Spinal cord (tissue), 10 donors: ENCODE measurements around the gene ZNF337. TPM values are rescaled to one million over a fixed set of nuclear protein-coding genes. Genes with fewer than 3 reads are reported as not detected.
"Not testable (repeated sequence)": the region's sequence is repeated elsewhere in the genome, so short reads cannot be mapped to it uniquely, and the experiment has no call there.

Experiments
- DNase-seq, 6 donors: peaks; one replicate each; pipeline versions ENCODE4 v3.0.0 to v3.0.0-alpha.2; 2013 to 2015; ENCODE audit warnings: low spot score in 6 of 6, low read depth in 4 of 6
- H3K27ac ChIP-seq: one replicate; pipeline ENCODE4 v1.5.1; 2013; ENCODE audit warnings: low read depth, low read length, control low read depth
- H3K27me3 ChIP-seq: one replicate; pipeline ENCODE4 v1.6.1; 2013; ENCODE audit warnings: low read length; ENCODE audit not compliant: control insufficient read depth, insufficient read depth
- H3K36me3 ChIP-seq: one replicate; pipeline ENCODE4 v1.6.1; 2013; ENCODE audit warnings: low read length; ENCODE audit not compliant: control insufficient read depth, insufficient read depth
- H3K4me1 ChIP-seq: one replicate; pipeline ENCODE4 v1.6.1; 2013; ENCODE audit warnings: low read length; ENCODE audit not compliant: control insufficient read depth, insufficient read depth
- H3K4me3 ChIP-seq: one replicate; pipeline ENCODE4 v1.5.1; 2013; ENCODE audit warnings: low read depth, low read length, control low read depth
- H3K9me3 ChIP-seq: one replicate; pipeline ENCODE4 v1.6.1; 2013; ENCODE audit warnings: low read length; ENCODE audit not compliant: control insufficient read depth, insufficient read depth
- WGBS: methylation state at CpG from one replicate; pipeline ENCODE4 v1.1.5; 2013; ENCODE audit warnings: missing lambda C conversion rate; ENCODE audit not compliant: insufficient coverage; 5-methylcytosine and 5-hydroxymethylcytosine counted together
- polyA plus RNA-seq, 2 donors: library from polyadenylated mRNA; unstranded; fragments of 120-200 nt; gene quantifications; one replicate each; pipeline ENCODE4 v1.2.1, GENCODE V29; 2013; ENCODE audit not compliant: insufficient read length in 2 of 2
- total RNA-seq, 2 donors: library from RNA; depleted of rRNA in 1 of 2; stranded (reverse); fragments of 120-200 nt in 1 of 2; fragments of >200 nt in 1 of 2; gene quantifications; one replicate each; pipeline versions ENCODE4 v1.2.3 to v1.2.4, GENCODE V29; 2013 to 2014
- donor health status: healthy.

Gene ZNF337
- total and polyA plus RNA-seq, 4 donors = 19.2 to 34.6 (median 30.0) TPM

DNA sequence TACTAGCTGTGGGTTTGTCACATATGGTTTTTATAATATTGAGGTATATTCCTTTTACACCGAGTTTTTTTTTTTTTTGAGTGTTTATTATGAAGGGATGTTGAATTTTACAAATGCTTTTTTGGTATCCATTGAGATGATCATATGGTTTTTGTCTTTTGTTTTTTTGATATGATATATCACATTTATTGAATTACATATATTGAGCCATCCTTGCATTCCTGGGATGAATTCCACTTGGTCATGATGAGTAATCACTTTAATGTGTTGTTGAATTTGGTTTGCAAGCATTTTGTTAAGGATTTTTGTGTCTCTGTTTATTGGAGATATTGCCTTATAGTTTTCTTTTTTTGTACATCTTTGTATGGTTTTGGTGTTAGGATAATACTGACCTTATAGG, 3.3 kb upstream of the ZNF337 start:
- Histone ChIP-seq H3K36me3 (no peaks in the 10 kb centered on the region), H3K9me3 (peaks cover 2% of the 10 kb centered on the region), H3K4me3 (no peak overlapping the region), H3K4me1 (peaks cover 6% of the 10 kb centered on the region), H3K27ac (no peak overlapping the region), H3K27me3 (no peaks in the 10 kb centered on the region)
- DNase-seq = no peak
- no CpG with 5 or more reads among the region's 1 CpG for WGBS

DNA sequence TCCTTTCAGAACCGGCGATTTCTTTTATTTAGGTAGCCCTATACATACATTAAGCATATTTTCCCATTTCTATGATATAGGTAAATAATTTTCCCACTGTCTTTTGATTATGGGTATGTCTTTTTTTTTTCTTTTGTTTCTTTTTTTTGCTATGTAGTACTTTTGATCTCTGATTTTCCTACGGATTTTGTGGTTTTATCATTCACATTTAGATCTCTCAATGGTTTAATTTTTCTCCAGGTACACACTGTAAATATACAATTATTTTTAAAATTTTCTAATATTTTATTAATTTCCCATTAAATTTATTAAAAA, 436 bp upstream of the ZNF337 start:
- Histone ChIP-seq H3K4me1 (peaks cover 6% of the 10 kb centered on the region), H3K9me3 (peaks cover 2% of the 10 kb centered on the region), H3K27me3 (no peaks in the 10 kb centered on the region), H3K27ac (no peak overlapping the region), H3K36me3 (no peaks in the 10 kb centered on the region), H3K4me3 (peak overlapping the region; percentile 75)
- no CpG with 5 or more reads among the region's 3 CpGs for WGBS
- DNase-seq = no peak

DNA sequence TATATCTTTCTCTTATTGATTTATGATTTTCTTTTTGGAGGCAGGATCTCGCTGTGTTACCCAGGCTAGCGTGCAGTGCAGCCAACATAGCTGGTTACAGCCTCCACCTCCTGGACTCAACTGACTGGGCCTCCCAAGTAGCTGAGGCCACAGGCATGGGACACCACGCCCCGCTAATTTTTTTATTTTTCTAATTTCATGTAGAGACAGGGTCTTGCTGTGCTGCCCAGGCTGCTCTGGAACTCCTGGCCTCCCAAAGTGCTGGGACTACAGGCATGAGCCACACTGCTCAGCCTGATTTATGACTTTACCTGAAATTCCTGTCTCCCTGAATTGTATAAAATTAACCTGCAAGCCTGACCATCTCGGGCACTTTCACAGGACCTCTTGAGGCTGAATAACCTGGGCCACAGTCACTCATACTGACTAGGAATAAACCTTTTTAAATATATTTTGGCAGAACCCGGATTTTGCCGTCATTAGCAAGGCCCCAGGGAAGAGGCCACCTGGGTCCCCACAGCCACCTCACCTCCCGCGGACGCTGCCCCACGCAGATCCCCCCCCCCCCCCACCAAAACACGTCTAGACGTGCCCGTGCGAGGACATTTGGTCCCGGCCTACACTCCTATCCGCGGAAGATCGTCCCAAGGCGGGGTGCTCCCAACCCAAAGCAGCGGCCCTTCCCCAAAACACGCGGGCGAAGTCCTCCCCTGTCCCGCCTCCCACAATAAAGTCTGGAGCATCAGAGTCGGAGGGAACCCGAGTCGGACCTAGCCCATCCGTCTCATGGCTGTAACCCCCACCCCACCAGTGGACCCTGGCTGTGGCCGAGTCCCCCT, 902 bp downstream of the ZNF337 start:
- Histone ChIP-seq H3K27me3 (no peaks in the 10 kb centered on the region), H3K4me3 (peak overlapping the region; percentile 75), H3K27ac (peak overlapping the region; percentile 87), H3K4me1 (peaks cover 6% of the 10 kb centered on the region), H3K9me3 (peaks cover 2% of the 10 kb centered on the region), H3K36me3 (no peaks in the 10 kb centered on the region)
- WGBS = 16% methylated on average over 26 of the region's 30 CpGs
- no peak for DNase-seq

DNA sequence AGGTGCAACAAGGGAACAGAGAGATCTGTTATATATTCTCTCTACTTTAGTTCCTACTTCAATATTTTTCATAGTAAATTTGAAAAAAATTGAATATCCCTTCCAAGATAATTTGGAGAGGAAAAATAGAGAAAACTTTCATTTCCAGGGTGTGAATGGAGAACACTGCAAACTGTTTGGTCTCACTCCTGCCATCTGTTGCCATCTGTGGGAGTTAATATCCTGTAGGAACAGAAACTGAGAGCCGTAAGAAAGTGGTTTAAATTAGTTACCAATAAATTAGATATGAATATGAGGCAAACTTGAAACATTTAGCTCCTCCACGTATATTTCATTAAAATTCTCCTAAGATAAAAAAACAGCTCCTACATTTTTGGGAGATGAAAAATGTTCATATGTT, 4.2 kb downstream of the ZNF337 start:
- peaks cover 6% of the 10 kb centered on the region for H3K4me1 ChIP-seq
- no peaks in the 10 kb centered on the region for H3K9me3 ChIP-seq
- peak in 2 of 6 donors; percentile 6 to 61 for DNase-seq
- no CpG with 5 or more reads among the region's 2 CpGs for WGBS
- no peaks in the 10 kb centered on the region for H3K27me3 ChIP-seq
- no peak overlapping the region for H3K4me3 ChIP-seq
- no peak overlapping the region for H3K27ac ChIP-seq
- H3K36me3 ChIP-seq = peaks cover 6% of the 10 kb centered on the region

DNA sequence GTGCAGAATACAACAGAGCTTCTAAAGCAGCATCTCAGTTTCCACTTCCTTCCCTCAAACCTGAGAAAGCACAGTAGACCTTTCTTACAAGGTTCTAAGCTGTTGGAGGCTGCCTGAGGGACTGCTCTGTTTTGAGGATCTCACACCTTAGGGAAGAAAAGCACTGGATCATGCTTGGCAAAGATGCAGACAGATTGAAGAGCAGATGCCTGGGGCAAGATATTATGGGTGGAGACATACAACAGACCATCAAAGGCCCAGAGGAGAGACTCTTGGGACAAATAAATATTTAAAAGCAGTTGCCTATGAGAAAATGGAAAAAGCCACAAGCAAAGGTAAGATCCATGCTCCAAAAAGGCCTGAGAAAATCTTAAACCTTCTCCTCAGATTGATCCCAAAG, 6.2 kb downstream of the ZNF337 start:
- Histone ChIP-seq H3K4me1 (peaks cover 2% of the 10 kb centered on the region), H3K36me3 (peaks cover 16% of the 10 kb centered on the region), H3K27ac (no peak overlapping the region), H3K4me3 (no peak overlapping the region), H3K27me3 (no peaks in the 10 kb centered on the region), H3K9me3 (no peaks in the 10 kb centered on the region)
- DNase-seq = no peak

DNA sequence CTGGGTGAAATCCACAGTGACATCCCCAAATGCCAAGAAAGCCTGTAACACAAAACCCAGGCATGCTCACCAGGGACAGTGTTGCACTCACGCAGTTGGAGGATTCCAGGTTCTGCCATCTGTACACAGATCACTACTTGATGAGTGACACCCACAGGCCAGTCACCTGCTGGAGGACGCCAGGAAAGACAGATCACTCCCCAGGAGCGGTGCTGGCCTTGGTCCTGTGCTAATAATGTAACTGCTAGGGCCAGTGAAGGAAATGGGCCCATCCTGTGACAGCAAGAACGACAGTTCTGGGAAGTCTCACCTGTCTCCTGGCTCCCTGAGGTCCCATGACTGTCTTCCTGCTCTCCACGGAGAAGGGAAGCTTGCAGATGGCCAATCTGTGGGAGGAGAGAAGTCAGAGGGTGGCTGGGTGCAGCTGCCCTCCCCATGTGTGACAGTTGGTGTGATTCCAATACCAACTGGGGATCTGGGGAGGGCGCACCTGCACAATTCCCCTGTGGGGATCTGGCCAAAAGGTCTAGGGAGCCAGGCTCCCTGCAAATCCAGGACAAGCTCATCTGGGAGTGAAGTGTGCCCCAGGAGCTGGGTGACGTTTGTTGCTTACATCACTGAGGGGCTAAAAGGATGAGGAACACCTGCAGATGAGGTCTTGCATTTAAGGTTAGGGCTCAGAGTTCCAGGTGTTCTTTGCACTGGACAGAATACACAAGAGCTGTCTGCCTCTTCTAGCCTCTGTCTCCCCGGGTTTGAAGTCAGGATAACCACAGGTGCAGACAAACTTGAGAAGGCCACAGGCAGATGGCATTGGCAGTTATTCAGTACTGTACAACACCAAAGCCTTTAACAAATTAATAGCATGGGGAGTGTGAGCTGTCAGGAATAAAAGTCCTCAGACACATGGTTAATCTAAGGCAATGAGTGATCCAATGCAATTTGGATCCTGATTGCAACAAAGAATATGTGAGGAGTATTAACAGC, 10.3 kb downstream of the ZNF337 start:
- H3K9me3 ChIP-seq = no peaks in the 10 kb centered on the region
- no peaks in the 10 kb centered on the region for H3K27me3 ChIP-seq
- 69% methylated on average over 8 of the region's 8 CpGs for WGBS
- DNase-seq = no peak
- peaks cover 24% of the 10 kb centered on the region for H3K36me3 ChIP-seq
- no peak overlapping the region for H3K27ac ChIP-seq
- H3K4me3 ChIP-seq = no peak overlapping the region
- H3K4me1 ChIP-seq = no peaks in the 10 kb centered on the region

DNA sequence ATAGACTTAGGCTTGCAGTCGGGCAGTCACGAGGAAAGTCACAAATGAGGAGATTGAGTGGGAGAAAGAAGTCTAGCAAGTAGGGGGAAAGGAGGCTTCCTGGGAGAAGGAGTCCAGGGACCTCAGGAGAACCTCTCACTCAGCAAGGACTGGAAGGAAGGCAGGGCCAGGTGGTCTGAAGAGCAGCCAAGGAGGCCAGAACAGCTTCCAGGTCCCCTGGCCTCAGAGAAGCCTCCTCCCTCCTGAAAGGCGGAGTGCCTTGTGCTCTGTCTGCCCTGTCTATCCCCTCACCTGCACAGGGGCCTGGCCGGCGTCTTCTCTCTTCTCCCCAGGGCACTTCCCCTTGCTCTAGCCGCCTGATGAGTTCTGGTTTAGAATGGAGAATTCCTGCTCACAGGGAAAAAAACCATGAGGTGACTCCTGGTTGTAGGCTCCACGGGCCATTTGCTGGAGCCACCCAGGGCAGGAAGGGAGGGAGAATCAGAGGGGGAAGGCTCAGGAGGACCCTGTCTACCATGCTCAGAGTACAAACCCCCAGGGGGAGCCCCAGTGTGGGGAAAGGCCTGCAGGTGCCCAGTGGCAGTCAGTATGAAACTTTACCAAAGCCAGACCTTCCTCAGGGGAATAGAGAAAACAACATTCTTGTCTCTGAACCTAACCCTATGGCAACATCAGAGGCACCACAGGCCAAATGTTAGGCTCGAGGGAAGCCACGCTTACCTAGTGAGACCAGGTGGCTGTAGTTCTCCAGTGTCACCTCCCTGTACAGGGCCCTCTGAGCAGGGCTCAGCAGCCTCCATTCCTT, 11.2 kb downstream of the ZNF337 start:
- H3K27ac ChIP-seq = no peak overlapping the region
- no peaks in the 10 kb centered on the region for H3K9me3 ChIP-seq
- no peaks in the 10 kb centered on the region for H3K4me1 ChIP-seq
- no peak overlapping the region for H3K4me3 ChIP-seq
- 96% methylated on average over 5 of the region's 9 CpGs for WGBS
- peaks cover 28% of the 10 kb centered on the region for H3K36me3 ChIP-seq
- DNase-seq = no peak
- H3K27me3 ChIP-seq = no peaks in the 10 kb centered on the region

DNA sequence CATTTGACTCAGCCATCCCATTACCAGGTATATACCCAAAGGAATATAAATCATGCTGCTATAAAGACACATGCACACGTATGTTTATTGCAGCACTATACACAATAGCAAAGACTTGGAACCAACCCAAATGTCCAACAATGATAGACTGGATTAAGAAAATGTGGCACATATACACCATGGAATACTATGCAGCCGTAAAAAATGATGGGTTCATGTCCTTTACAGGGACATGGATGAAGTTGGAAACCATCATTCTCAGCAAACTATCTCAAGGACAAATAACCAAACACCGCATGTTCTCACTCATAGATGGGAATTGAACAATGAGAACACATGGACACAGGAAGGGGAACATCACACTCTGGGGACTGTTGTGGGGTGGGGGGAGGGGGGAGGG, 12.8 kb downstream of the ZNF337 start:
- not testable (repeated sequence) for H3K4me1 ChIP-seq
- WGBS = no CpG with 5 or more reads among the region's 3 CpGs

DNA sequence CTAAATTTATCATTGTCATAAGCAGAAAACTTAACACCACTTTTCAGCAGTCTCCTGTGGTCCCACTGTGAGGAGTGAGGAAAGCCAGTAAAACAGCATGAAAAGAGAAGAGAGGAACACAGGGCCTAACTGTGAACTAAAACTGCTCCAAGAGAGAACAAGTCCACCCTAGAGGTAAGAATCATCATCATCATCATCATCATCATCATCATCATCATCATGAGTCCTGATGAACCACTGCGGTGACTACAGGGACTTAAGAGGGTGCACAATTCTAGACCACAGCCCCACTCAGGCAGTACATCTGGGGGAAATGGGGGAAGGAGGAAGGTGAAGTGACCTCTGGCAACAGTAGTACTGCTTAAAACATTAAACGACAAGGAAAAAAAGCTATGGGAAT, 13.6 kb downstream of the ZNF337 start:
- no peak overlapping the region for H3K27ac ChIP-seq
- WGBS = no CpG with 5 or more reads among the region's 2 CpGs
- DNase-seq = no peak
- no peaks in the 10 kb centered on the region for H3K4me1 ChIP-seq
- H3K36me3 ChIP-seq = peaks cover 27% of the 10 kb centered on the region
- no peak overlapping the region for H3K4me3 ChIP-seq
- H3K9me3 ChIP-seq = peaks cover 2% of the 10 kb centered on the region
- H3K27me3 ChIP-seq = no peaks in the 10 kb centered on the region

More for the DNA sequence above, 12.8 kb downstream of the ZNF337 start:
- H3K27ac ChIP-seq, DNase-seq, H3K9me3 ChIP-seq, H3K4me3 ChIP-seq, H3K27me3 ChIP-seq: not testable (repeated sequence)
- peaks cover 25% of the 10 kb centered on the region for H3K36me3 ChIP-seq
